AG04449 (cell line): ENCODE measurements around the gene RRBP1.

Source experiments
- CTCF ChIA-PET: fragments of 350-600 bp; formaldehyde crosslinking; extraction: SDS; loops from one replicate; lab custom pipeline; 2021; ENCODE audit warnings: antibody characterized with exemption; lab: Yijun Ruan, JAX
- POLR2A ChIA-PET: fragments of 400-600, 350-600 bp; formaldehyde crosslinking; extraction: SDS; loops from one replicate; lab custom pipeline; 2020; ENCODE audit warnings: antibody characterized with exemption, inconsistent platforms; lab: Yijun Ruan, JAX
- DNase-seq: peaks from one replicate; pipeline ENCODE4 v3.0.0-alpha.2; 2010; ENCODE audit warnings: low read depth, low spot score
- H3K4me3 ChIP-seq: 2 replicates; pipeline ENCODE4 v1.5.1; 2011; ENCODE audit warnings: low read depth, mild to moderate bottlenecking, control low read depth, low read length
- CTCF ChIP-seq: IDR thresholded peaks from one replicate; pipeline ENCODE4 v1.5.1; 2011; ENCODE audit warnings: mild to moderate bottlenecking, moderate library complexity, low read length, control low read depth, inconsistent platforms; ENCODE audit not compliant: insufficient read depth; ENCODE audit errors: missing control alignments

RRBP1 gene

GRCh38 chr20:17637413-17637780 is 44.6 kb downstream of the RRBP1 start:
- ChIA-PET CTCF (interaction anchor here (1.1 to 1.3 kb wide), 3 partner anchors 13 to 302 kb away, joined by 3 read pairs; no protein-coding TSS in a partner anchor), POLR2A (no interaction called here)
- TF ChIP-seq CTCF = no peak
- H3K4me3 ChIP-seq = no peak overlapping the region
- no peak for DNase-seq

GRCh38 chr20:17636523-17637412 is 45.3 kb downstream of the RRBP1 start:
- CTCF ChIA-PET = interaction anchor here (1.1 kb wide), 1 partner anchor 97 kb away, joined by 3 read pairs; no protein-coding TSS in a partner anchor

GRCh38 chr20:17635332-17636244 is 46.5 kb downstream of the RRBP1 start:
- POLR2A ChIA-PET = interaction anchor here (1.1 kb wide), 1 partner anchor 261 kb away, joined by 3 read pairs; no protein-coding TSS in a partner anchor
- no peak for DNase-seq
- no peak overlapping the region for H3K4me3 ChIP-seq
- CTCF ChIA-PET = interaction anchor here (1.4 to 1.5 kb wide), 4 partner anchors 13 to 361 kb away, joined by 3 to 5 read pairs (median 3); no protein-coding TSS in a partner anchor
- TF ChIP-seq CTCF = no peak

More at GRCh38 chr20:17636523-17637412, 45.3 kb downstream of the RRBP1 start:
- no peak overlapping the region for H3K4me3 ChIP-seq
- POLR2A ChIA-PET = no interaction called here
- TF ChIP-seq CTCF = no peak
- DNase-seq = no peak

- ChIA-PET CTCF (interaction anchor here (0.9 to 1.5 kb wide), 7 partner anchors 12 to 361 kb away, joined by 3 to 5 read pairs (median 3); partner anchors contain the start of gene RRBP1), POLR2A (interaction anchor here (1.1 kb wide), 1 partner anchor 261 kb away, joined by 3 read pairs; no protein-coding TSS in a partner anchor)
- H3K4me3 ChIP-seq = no peak overlapping the region
- TF ChIP-seq CTCF = no peak
- DNase-seq = no peak
Measured at GRCh38 chr20:17634661-17635331, 47.2 kb downstream of the RRBP1 start.

GRCh38 chr20:17633850-17634500 is 48.1 kb downstream of the RRBP1 start:
- CTCF ChIA-PET = interaction anchor here (0.9 to 1.5 kb wide), 7 partner anchors 13 to 362 kb away, joined by 3 to 5 read pairs (median 3); partner anchors contain the start of gene RRBP1
- DNase-seq = no peak
- H3K4me3 ChIP-seq = no peak overlapping the region
- no peak for TF ChIP-seq CTCF
- POLR2A ChIA-PET = interaction anchor here (1.1 kb wide), 1 partner anchor 262 kb away, joined by 3 read pairs; no protein-coding TSS in a partner anchor
